CD4-positive, alpha-beta T cell (primary cell): ENCODE measurements around the gene TMCC3. TPM values are rescaled to one million over a fixed set of nuclear protein-coding genes. Genes with fewer than 3 reads are reported as not detected.

Source experiments
- ATAC-seq: fragments of 200-7000 bp; cut with Tn5 transposase; one replicate; pipeline ENCODE4 v1.10.0; 2022; ENCODE audit warnings: mild to moderate bottlenecking; ENCODE audit not compliant: poor library complexity
- CTCF ChIA-PET: fragments of 350-600 bp; sonication (Branson Sonifier 250); formaldehyde crosslinking; loops from one replicate; lab custom pipeline; 2021; ENCODE audit warnings: antibody characterized with exemption, inconsistent platforms; lab: Charles Lee
- POLR2A ChIA-PET: fragments of 350-600 bp; sonication (Branson Sonifier 250); formaldehyde crosslinking; loops from one replicate; lab custom pipeline; 2021; ENCODE audit warnings: antibody characterized with exemption, inconsistent platforms; lab: Charles Lee
- DNase-seq, 14 experiments: peaks; one replicate each; pipeline ENCODE4 v3.0.0-alpha.2; 2013 to 2020; ENCODE audit warnings: mixed read lengths in 2 of 14
- H3K27ac ChIP-seq, 2 donors: one replicate each; pipeline versions ENCODE4 v1.5.1 to v1.7.0; 2013; ENCODE audit warnings: low read length in 2 of 2, low read depth in 1 of 2, mild to moderate bottlenecking in 1 of 2
- H3K27me3 ChIP-seq, 2 experiments: 1 replicate in 1 of 2; 2 replicates in 1 of 2; pipeline versions ENCODE4 v1.6.1 to v1.7.0; 2013; ENCODE audit warnings: low read length in 2 of 2, control low read depth in 1 of 2, mild to moderate bottlenecking in 1 of 2, moderate library complexity in 1 of 2; ENCODE audit not compliant: insufficient read depth in 2 of 2, control insufficient read depth in 1 of 2
- H3K36me3 ChIP-seq: one replicate; pipeline ENCODE4 v1.6.1; 2013; ENCODE audit warnings: low read length, control low read depth; ENCODE audit not compliant: insufficient read depth
- H3K4me1 ChIP-seq: one replicate; pipeline ENCODE4 v1.6.1; 2013; ENCODE audit warnings: low read length, control low read depth; ENCODE audit not compliant: insufficient read depth
- H3K4me3 ChIP-seq: one replicate; pipeline ENCODE4 v1.5.1; 2013; ENCODE audit warnings: mild to moderate bottlenecking, low read length, moderate library complexity
- H3K9me3 ChIP-seq, 2 experiments: 1 replicate in 1 of 2; 2 replicates in 1 of 2; pipeline versions ENCODE4 v1.6.1 to v1.7.0; 2013; ENCODE audit warnings: low read length in 2 of 2, mild to moderate bottlenecking in 2 of 2, control low read depth in 1 of 2, moderate library complexity in 1 of 2; ENCODE audit not compliant: control insufficient read depth in 1 of 2, insufficient read depth in 1 of 2
- H3K27ac Mint-ChIP-seq: one replicate; pipeline ENCODE4 v1.8.0; 2020; ENCODE audit warnings: mixed read lengths
- H3K27me3 Mint-ChIP-seq: one replicate; pipeline ENCODE4 v1.8.0; 2021; ENCODE audit warnings: mixed read lengths
- H3K36me3 Mint-ChIP-seq: one replicate; pipeline ENCODE4 v1.8.0; 2021; ENCODE audit warnings: low read depth, mixed read lengths
- H3K4me1 Mint-ChIP-seq: one replicate; pipeline ENCODE4 v1.8.0; 2021; ENCODE audit warnings: low read depth, mixed read lengths
- H3K4me3 Mint-ChIP-seq: one replicate; pipeline ENCODE4 v1.8.0; 2020; ENCODE audit warnings: mild to moderate bottlenecking, mixed read lengths
- H3K9me3 Mint-ChIP-seq: one replicate; pipeline ENCODE4 v1.8.0; 2020; ENCODE audit warnings: mixed read lengths
- intact Hi-C, 2 experiments: fragments of 100-400 bp; cut with DNase I in 1 of 2; cut with micrococcal nuclease in 1 of 2; formaldehyde crosslinking; loops; one replicate each; pipeline versions ENCODE4 v1.15.1 to v1.9.0; 2023 to 2025; cut with DNase I, micrococcal nuclease
- total RNA-seq, 174 experiments: library from RNA in 2 of 174; stranded (reverse) in 2 of 174; gene quantifications; one replicate each; pipeline ENCODE4 v1.2.3 and lab custom pipeline; 2021 to 2026
- TF ChIP-seq, protein P1 (sequence below): fragments of 200-600 bp; IDR thresholded peaks from one replicate; pipeline ENCODE4 v1.8.0; 2022; ENCODE audit warnings: antibody characterized with exemption, mild to moderate bottlenecking

Gene TMCC3
- total RNA-seq, 2 experiments from 2014 or later, result 0.78 to 1.3 TPM

DNA sequence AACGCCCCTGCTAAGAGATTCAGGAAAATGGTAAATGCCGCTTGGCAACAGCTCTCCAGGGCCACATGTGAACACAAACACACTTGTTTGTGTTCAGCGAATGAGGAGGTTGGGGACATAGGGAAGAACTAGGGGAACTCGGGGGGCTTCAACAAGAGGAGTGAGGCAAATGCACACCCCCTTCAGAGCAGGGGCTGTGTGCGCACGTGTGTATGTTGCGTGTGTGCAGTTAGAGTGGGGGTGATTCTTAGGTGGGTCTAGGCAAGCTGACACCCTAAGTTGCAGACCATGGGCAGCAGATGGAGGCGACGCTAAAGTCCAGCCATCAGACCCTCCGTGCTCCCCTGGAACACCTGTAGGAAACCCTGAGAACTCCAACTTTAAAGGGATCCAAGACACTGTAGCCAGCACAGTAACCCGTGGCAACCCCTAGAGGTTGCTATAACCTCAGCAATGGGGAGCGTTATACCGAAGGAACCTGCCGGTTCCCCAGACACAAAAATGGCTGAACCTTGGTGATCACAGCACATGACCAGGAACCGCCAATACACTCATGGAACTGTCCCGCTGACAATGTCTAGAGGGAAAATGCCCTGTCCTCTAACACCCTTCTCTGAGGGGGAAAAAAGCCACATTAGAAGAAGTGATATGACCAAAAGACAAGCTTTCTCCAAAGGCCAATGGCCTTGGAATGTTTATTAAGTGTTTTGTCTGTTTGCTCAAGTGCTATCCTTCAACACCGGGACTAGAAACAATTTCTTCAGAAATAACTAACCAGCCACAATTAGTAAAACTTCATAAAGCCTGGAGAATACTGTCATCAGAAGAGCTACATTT is 104.2 kb downstream of the TMCC3 start:
- TF ChIP-seq, protein P1, sequence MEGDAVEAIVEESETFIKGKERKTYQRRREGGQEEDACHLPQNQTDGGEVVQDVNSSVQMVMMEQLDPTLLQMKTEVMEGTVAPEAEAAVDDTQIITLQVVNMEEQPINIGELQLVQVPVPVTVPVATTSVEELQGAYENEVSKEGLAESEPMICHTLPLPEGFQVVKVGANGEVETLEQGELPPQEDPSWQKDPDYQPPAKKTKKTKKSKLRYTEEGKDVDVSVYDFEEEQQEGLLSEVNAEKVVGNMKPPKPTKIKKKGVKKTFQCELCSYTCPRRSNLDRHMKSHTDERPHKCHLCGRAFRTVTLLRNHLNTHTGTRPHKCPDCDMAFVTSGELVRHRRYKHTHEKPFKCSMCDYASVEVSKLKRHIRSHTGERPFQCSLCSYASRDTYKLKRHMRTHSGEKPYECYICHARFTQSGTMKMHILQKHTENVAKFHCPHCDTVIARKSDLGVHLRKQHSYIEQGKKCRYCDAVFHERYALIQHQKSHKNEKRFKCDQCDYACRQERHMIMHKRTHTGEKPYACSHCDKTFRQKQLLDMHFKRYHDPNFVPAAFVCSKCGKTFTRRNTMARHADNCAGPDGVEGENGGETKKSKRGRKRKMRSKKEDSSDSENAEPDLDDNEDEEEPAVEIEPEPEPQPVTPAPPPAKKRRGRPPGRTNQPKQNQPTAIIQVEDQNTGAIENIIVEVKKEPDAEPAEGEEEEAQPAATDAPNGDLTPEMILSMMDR, result no peak
- DNase-seq (peak in 3 of 14 experiments; percentile 10 to 31 (median 15)), ATAC-seq (no peak)
- Mint-ChIP-seq H3K4me1 (no peaks in the 10 kb centered on the region), H3K4me3 (no peak overlapping the region), H3K27me3 (no peaks in the 10 kb centered on the region), H3K9me3 (peaks cover 14% of the 10 kb centered on the region), H3K27ac (no peak overlapping the region), H3K36me3 (peaks cover 6% of the 10 kb centered on the region)
- Histone ChIP-seq H3K9me3 (peaks cover 25 to 29% of the 10 kb centered on the region in 2 experiments), H3K36me3 (no peaks in the 10 kb centered on the region), H3K4me1 (no peaks in the 10 kb centered on the region), H3K4me3 (no peak overlapping the region), H3K27me3 (peaks cover 0 to 4% of the 10 kb centered on the region in 2 experiments), H3K27ac (no peak overlapping the region)
- ChIA-PET POLR2A (no interaction called here), CTCF (no interaction called here)
- intact Hi-C loops, result no loop called here

DNA sequence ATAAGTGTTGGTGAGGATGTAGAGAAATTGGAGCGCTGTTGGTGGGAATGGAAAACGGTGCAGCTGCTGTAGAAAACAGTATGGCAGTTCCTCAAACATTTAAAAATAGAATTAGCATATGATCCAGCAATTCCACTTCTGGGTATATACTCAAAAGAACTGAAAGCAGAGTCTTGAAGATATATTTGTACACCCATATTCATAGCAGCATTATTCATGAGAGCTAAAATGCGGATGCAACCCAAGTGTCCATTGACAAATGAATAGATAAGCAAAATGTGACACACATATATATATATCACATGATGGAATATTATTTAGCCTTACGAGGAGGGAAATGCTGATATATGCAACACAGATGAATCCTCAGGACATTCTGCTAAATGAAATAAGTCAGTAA is 106.0 kb downstream of the TMCC3 start:
- Histone ChIP-seq H3K36me3 (no peaks in the 10 kb centered on the region), H3K27me3 (peaks cover 0 to 4% of the 10 kb centered on the region in 2 experiments), H3K4me1 (no peaks in the 10 kb centered on the region), H3K27ac (no peak overlapping the region), H3K4me3 (no peak overlapping the region), H3K9me3 (peaks cover 25 to 29% of the 10 kb centered on the region in 2 experiments)
- no peaks in the 10 kb centered on the region for H3K27me3 Mint-ChIP-seq
- peaks cover 14% of the 10 kb centered on the region for H3K9me3 Mint-ChIP-seq
- DNase-seq (no peak), ATAC-seq (no peak)
- no peak overlapping the region for H3K4me3 Mint-ChIP-seq
- CTCF ChIA-PET, result no interaction called here
- intact Hi-C loops, result no loop called here
- H3K36me3 Mint-ChIP-seq, result peaks cover 6% of the 10 kb centered on the region
- POLR2A ChIA-PET, result no interaction called here
- no peaks in the 10 kb centered on the region for H3K4me1 Mint-ChIP-seq
- H3K27ac Mint-ChIP-seq, result no peak overlapping the region
- TF ChIP-seq, protein P1, result no peak

DNA sequence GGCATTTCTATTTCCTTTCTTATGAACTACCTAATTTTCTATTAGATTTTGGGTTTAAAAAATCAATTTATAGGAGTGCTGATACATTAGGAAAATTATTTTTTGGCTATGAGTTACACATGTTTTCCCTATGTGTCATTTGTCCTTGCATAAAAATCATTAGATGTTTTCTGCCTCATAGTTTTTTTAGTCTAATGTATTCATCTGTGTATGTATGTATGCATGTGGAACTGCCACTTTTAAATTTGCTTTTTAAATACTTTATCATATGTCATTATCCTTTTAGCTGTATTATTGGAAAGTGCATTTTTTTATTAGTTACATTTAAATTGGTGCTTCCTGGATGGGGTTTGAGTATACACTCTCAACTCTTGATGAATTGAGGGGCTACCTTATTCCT is 112.0 kb downstream of the TMCC3 start:
- H3K4me1 Mint-ChIP-seq, result no peaks in the 10 kb centered on the region
- Histone ChIP-seq H3K27ac (no peak overlapping the region), H3K36me3 (no peaks in the 10 kb centered on the region), H3K27me3 (peaks cover 0 to 4% of the 10 kb centered on the region in 2 experiments), H3K9me3 (no peaks in the 10 kb centered on the region), H3K4me3 (no peak overlapping the region), H3K4me1 (no peaks in the 10 kb centered on the region)
- no peaks in the 10 kb centered on the region for H3K9me3 Mint-ChIP-seq
- intact Hi-C loops, result no loop called here
- ATAC-seq (no peak), DNase-seq (no peak)
- H3K27ac Mint-ChIP-seq, result no peak overlapping the region
- no peaks in the 10 kb centered on the region for H3K27me3 Mint-ChIP-seq
- POLR2A ChIA-PET, result no interaction called here
- no peaks in the 10 kb centered on the region for H3K36me3 Mint-ChIP-seq
- no peak overlapping the region for H3K4me3 Mint-ChIP-seq
- TF ChIP-seq, protein P1, result no peak
- CTCF ChIA-PET, result no interaction called here
